Measurements from ENCODE around the gene COBL. TPM values are rescaled to one million over a fixed set of nuclear protein-coding genes. Genes with fewer than 3 reads are reported as not detected.

Gene COBL
- total RNA-seq, 1 donor from 2014 or later, result 0.05 TPM

- H3K36me3 Mint-ChIP-seq (ENCODE audit: low read depth), result no peaks in the 10 kb centered on the region
- no peak overlapping the region for H3K4me3 Mint-ChIP-seq
- no peaks in the 10 kb centered on the region for H3K27me3 Mint-ChIP-seq (ENCODE audit: low read depth)
- no peaks in the 10 kb centered on the region for H3K9me3 Mint-ChIP-seq
- peak; percentile 4 for DNase-seq (ENCODE audit: low read depth, low spot score)
- TF ChIP-seq CTCF (conservative IDR thresholded peaks at IDR 0.05), result no peak
- H3K27ac Mint-ChIP-seq (ENCODE audit: unreplicated experiment), result peak overlapping the region; percentile 50
- peaks cover 10% of the 10 kb centered on the region for H3K4me1 Mint-ChIP-seq
Observed at GRCh38 chr7:51121931-51122425, 194.6 kb downstream of the COBL start.

GRCh38 chr7:51121036-51121790, 195.4 kb downstream of the COBL start:
- H3K27me3 Mint-ChIP-seq (ENCODE audit: low read depth), result no peaks in the 10 kb centered on the region
- H3K27ac Mint-ChIP-seq (ENCODE audit: unreplicated experiment), result no peak overlapping the region
- peaks cover 10% of the 10 kb centered on the region for H3K4me1 Mint-ChIP-seq
- no peak overlapping the region for H3K4me3 Mint-ChIP-seq
- no peak for DNase-seq (ENCODE audit: low read depth, low spot score)
- no peak for TF ChIP-seq CTCF (conservative IDR thresholded peaks at IDR 0.05)
- no peaks in the 10 kb centered on the region for H3K9me3 Mint-ChIP-seq
- no peaks in the 10 kb centered on the region for H3K36me3 Mint-ChIP-seq (ENCODE audit: low read depth)

- no peak overlapping the region for H3K27ac Mint-ChIP-seq (ENCODE audit: unreplicated experiment)
- no peak for DNase-seq (ENCODE audit: low read depth, low spot score)
Observed at GRCh38 chr7:51118628-51119027, 198.0 kb downstream of the COBL start.

GRCh38 chr7:51114501-51114900, 202.1 kb downstream of the COBL start:
- Mint-ChIP-seq H3K4me1 (no peaks in the 10 kb centered on the region), H3K36me3 (ENCODE audit: low read depth) (no peaks in the 10 kb centered on the region), H3K27me3 (ENCODE audit: low read depth) (no peaks in the 10 kb centered on the region), H3K9me3 (peaks cover 8% of the 10 kb centered on the region), H3K4me3 (no peak overlapping the region), H3K27ac (ENCODE audit: unreplicated experiment) (no peak overlapping the region)
- no peak for DNase-seq (ENCODE audit: low read depth, low spot score)
- no peak for TF ChIP-seq CTCF (conservative IDR thresholded peaks at IDR 0.05)

More at GRCh38 chr7:51118628-51119027, 198.0 kb downstream of the COBL start:
- no peak for TF ChIP-seq CTCF (conservative IDR thresholded peaks at IDR 0.05)
- Mint-ChIP-seq H3K27me3 (ENCODE audit: low read depth) (no peaks in the 10 kb centered on the region), H3K4me1 (peaks cover 10% of the 10 kb centered on the region), H3K36me3 (ENCODE audit: low read depth) (no peaks in the 10 kb centered on the region), H3K4me3 (no peak overlapping the region), H3K9me3 (peaks cover 6% of the 10 kb centered on the region)

GRCh38 chr7:51113962-51114361, 202.6 kb downstream of the COBL start:
- H3K4me1 Mint-ChIP-seq, result no peaks in the 10 kb centered on the region
- no peak overlapping the region for H3K27ac Mint-ChIP-seq (ENCODE audit: unreplicated experiment)
- H3K27me3 Mint-ChIP-seq (ENCODE audit: low read depth), result no peaks in the 10 kb centered on the region
- no peaks in the 10 kb centered on the region for H3K36me3 Mint-ChIP-seq (ENCODE audit: low read depth)
- no peak for DNase-seq (ENCODE audit: low read depth, low spot score)
- no peak overlapping the region for H3K4me3 Mint-ChIP-seq
- H3K9me3 Mint-ChIP-seq, result peaks cover 8% of the 10 kb centered on the region
- no peak for TF ChIP-seq CTCF (conservative IDR thresholded peaks at IDR 0.05)

Measured in neural crest cell (in vitro differentiated cells).